RPMI8226 (cell line): ENCODE data around the gene RAD51B.
"Not testable (repeated sequence)": the region's sequence is repeated elsewhere in the genome, so short reads cannot be mapped to it uniquely, and the experiment has no call there.

ENCODE experiments used
- DNase-seq: peaks from one replicate; pipeline ENCODE4 v3.0.0-alpha.2; 2015

The RAD51B gene

DNA sequence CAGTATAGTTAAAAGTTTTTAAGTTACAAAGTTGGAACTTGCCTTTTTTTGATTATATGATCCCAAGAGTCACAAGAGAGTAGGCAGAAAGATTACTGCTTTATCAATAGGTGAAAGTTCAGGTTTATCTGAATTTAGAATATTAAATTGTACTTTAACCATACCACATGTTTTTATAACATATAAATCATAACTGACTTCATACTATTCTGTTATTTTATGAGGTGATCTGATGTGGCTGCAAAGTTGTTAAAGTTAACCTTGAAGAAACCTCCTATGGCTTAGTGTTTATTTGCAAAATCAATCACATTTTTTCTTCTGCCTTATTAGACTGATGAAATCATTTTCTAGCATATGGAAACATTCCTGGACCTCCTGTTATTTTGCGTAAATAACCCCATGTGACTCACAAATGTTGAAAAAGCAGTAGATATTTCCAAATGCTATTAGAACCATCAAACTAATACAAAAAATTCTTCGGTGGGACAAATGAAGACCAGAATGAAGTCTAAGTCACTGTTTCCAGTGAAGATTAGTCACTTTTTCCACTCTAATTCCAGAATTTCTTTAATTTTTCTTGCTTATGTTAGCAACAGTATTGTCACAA lies 132.1 kb downstream of the RAD51B start:
- DNase-seq: no peak

DNA sequence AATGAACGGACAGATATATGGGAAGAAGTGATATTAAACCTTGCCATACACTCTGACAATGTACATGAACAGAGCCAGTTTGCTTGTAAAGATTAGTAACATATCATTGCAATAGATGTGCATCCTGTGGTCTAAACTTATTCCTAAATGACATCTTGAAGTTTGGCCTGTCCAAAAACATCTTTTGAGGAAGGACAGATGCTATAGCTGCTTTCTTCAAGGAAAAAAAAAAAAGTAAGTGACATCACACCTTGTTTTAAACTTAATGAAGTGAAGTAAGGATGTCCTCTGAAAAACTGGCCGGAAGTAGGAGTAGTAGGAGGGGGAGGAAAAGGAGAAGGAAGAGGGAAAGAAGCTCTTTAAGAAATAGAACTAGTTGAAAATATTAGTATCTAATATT lies 132.8 kb downstream of the RAD51B start:
- DNase-seq: no peak

DNA sequence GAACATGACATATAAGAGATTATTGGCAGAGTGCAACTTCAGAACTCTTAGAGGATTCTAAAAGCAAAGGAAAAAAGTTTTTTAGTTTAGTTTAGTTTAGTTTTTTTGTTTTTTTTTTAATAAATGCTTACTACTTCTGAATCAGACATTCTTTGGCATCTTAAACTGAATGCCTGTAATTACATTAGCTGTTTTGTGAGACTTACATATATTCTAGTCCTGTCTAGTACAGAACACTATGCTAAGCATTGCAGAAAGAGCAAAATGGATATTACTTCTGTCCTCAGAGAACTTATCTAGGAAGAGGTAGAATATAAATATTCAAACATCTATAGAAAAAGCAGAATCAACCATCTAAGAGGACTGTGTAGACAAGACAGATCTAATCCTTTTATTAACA lies 133.2 kb downstream of the RAD51B start:
- no peak for DNase-seq

- DNase-seq: no peak
Measured at GRCh38 chr14:67955261-67955660, 135.7 kb downstream of the RAD51B start.

DNA sequence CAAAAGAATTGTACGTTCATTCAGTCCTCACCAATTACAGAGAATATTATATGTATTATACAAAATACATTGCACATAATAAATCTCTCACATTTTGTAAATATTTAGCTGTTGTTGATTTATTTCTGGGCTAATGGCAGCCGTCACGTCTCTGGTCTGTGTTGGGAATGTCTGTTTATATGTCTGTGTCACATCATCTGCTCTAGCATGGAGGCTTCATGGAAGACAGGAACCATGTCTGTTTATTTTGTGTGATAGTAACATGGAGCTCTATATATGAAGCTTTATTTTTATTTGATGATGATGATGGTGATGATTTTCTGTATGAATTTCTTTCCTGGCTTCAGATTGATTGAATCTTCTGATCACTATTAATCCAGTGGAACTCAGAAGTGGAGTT lies 138.4 kb downstream of the RAD51B start:
- DNase-seq: no peak

GRCh38 chr14:67961676-67962075 lies 142.1 kb downstream of the RAD51B start:
- DNase-seq: no peak

DNA sequence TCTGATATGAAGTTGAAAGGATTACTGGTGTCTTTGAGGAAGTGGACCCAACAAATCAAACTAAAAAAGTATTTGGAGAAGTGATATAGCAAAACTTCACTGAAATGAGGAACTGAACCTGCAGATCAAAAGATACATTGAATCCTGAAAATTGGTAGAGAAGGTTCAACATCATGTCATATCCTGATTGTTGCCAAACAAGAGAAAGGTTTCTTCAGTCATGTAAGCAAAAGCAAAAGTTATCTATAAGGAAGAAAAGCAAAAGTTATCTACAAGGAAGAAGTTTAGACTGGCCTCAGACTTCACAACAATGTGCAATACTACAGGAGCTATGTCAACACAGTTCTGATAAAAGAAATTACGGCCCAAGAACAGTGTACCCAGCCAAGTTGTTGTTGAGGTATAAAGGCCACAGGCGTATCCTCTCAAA lies 142.7 kb downstream of the RAD51B start:
- no peak for DNase-seq

GRCh38 chr14:67963545-67963944 lies 144.0 kb downstream of the RAD51B start:
- DNase-seq: no peak

- no peak for DNase-seq
Measured at GRCh38 chr14:67963960-67964812, 144.6 kb downstream of the RAD51B start.

DNA sequence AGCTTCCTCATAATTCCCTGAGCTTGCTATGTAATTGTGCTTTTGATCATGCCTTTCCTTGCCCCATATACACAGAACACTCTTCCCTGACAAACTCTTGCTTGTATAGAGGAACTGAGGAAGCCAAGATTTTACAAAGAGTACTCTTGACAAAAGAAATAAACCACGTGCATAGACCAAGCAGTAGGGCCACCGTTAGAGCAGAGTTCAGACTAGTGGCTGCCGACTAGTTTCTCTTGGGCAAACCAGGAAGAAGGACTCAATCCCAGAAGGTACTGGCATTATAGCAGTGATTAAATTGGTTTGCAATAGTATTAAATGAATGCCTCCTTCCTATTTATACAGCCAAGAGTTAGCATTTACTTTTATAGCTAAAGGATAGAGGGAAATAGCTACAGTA lies 146.1 kb downstream of the RAD51B start:
- DNase-seq: no peak

- no peak for DNase-seq
Measured at GRCh38 chr14:67967206-67967605, 147.6 kb downstream of the RAD51B start.

DNA sequence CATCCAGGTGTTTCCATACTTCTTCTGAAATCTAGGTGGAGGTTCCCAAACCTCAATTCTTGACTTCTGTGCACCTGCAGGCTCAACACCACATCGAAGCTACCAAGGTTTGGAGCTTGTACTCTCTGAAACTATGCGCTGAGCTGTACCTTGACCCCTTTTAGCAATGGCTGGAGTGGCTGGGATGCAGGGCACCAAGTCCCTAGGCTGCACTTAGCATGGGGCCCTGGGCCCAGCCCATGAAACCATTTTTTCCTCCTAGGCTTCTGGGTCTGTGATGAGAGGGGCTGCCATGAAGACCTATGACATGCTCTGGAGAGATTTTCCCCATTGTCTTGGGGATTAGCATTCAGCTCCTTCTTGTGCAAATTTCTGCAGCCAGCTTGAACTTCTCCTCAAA lies 148.4 kb downstream of the RAD51B start:
- not testable (repeated sequence) for DNase-seq

DNA sequence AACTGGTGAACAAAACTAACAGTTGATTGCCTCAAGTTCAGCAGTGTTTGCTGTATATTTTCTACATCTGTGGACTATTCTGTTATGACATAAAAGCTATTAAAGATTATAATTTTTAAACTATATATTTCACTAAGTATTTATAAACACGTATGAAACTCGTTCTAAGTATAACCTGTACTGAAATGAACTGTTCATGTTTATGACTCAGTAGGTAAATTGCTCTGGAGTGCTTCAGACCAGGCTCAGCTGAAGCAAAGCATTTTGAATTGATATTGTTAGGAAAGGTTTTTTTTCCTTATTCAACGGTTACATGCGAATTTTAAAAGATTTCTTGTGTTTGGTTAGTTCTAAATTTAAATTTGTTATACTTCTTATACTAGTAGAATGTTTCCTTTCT lies 151.3 kb downstream of the RAD51B start:
- DNase-seq: no peak

- DNase-seq: no peak
Measured at GRCh38 chr14:67971627-67972625, 152.3 kb downstream of the RAD51B start.

DNA sequence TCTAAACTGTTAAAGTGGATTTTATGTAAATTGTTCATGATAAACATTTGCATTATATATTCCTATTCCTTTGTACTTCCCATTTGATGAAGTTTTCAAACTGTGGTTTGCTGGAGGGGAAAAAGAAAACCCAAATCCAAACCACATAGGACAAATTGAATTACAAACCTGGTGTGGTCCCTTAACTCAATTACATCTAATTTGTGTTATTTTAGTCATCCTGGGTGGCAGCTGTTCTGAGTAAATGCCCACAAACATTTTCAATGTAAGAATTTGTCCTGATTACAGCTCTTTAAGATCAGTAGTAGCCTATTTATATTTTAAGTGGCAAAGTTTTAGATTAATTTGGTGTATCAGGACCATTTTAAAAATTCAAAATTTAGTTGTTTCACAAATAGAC lies 153.9 kb downstream of the RAD51B start:
- DNase-seq: no peak

GRCh38 chr14:67975470-67975869 lies 155.9 kb downstream of the RAD51B start:
- no peak for DNase-seq

DNA sequence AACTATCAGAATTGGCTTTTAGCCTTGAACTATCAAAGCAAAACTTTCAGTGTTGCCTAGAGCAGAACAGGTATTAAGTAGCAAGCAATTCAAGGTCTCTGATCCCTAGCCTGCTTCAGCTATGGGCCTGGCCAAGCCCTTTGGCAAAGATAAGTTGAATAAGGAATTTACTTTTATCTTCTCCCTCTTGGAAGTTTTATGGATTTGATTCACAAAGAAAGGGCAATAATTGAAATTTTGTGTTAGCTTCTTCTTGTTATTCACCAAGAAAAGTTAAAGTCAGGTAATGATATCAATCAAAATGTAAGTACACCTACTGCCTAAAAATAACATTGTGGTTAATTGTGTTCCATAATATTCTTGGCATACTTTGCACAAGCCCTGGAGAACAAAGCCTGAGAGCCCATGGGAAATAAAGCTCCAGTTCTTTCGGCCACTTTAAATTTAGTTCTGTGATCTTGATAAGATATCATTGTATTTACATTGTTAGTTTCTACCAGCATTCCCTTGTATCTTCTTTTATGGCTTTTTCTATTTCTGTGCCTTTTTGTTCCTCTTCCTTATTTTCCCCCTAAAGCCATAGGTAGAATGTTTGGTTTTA lies 158.0 kb downstream of the RAD51B start:
- no peak for DNase-seq

DNA sequence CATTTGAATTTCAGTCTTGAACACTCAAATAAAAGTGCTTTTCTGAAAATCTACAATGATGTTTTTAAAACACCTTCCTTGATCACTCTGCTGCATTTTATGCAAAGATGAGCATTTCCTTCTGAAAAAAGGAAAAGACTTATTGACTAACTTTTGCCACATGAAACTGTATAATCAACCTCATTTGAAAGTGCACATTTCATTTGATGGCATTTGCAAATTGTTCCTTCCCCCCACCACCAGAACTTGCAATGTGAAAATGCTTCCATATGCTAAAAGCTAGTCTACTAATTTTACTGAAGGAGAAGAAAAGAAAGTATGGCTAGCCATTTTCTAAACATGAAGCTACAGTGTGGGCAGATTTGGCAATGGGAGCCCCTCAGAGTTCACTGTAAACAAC lies 159.2 kb downstream of the RAD51B start:
- DNase-seq: no peak

GRCh38 chr14:67982711-67983608 lies 163.4 kb downstream of the RAD51B start:
- DNase-seq: no peak

- DNase-seq: no peak
Measured at GRCh38 chr14:67984274-67984673, 164.7 kb downstream of the RAD51B start.

DNA sequence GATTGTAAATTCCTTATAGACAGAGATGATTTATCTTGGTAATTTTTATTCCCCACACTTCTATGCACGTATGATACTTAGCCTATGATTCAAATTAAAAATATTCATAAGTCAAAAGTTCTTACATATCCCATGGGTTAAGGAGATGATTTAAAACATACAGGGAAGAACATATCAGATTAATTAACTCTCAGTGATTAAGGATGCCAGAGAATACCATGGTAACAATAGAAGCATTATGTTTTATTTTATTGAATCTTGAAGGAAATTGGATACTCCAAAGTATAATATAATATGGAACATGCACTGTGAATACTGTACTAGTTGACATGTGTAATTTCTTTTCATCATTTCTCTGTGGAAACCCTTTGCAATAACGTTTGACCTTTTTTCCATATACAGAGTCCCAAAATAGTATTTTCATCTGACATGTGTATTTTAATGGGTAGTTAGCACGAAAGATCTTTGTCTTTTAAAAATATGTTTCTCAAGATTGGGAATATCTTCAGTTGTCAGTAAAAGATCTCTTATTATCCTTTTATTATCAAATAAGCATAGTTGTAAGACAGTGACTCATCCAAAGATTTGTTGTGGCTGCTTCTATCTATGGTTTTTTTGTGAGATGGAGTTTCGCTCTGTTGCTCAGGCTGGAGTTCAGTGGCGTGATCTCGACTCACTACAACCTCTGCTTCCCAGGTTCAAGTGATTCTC lies 166.7 kb downstream of the RAD51B start:
- no peak for DNase-seq
